Heart left ventricle (tissue), 13 donors: ENCODE measurements around the gene RANGAP1.

ENCODE experiments used
- POLR2A ChIP-seq, 2 donors: fragments of 450-650 bp; IDR thresholded peaks; one replicate each; pipeline ENCODE4 v1.6.1; 2017; ENCODE audit warnings: antibody characterized with exemption in 2 of 2, mild to moderate bottlenecking in 2 of 2, moderate library complexity in 2 of 2
- TF ChIP-seq, protein P1 (sequence below), 12 donors: fragments of 200-600 bp; sonication (generic) in 4 of 12; IDR thresholded peaks; one replicate each; pipeline versions ENCODE4 v1.5.0 to v1.8.0; 2018 to 2022; ENCODE audit warnings: antibody characterized with exemption in 12 of 12, mild to moderate bottlenecking in 5 of 12
- donor health status: ischemic (EF 13 %, LVEDD 7.1; RV severe dilation, severe dysfunction).
- donor health status: DM: no; HTN: yes; CAD: no.
- donor health status: DM: no; HTN: no; CAD: no.
- donor health status: ischemic (EF 25% LVEDD 6.9; RV normal size, moderate dysfunction).
- donor health status: ischemic (EF 25% LVEDD 5.7; RV mildly dilated, moderate dysfunction).
- donor health status: ischemic (EF 35%, LVEDD 5.7; RV mildly dilated, moderate dysfunction).
- donor health status: nonischemic (EF 11% LVEDD 7.7; RV severe dilation, severe dysfunction).
- donor health status: DM: yes; HTN: yes; CAD: no.
- donor health status: PGD.
- donor health status: ischemic (EF 29% LVEDD 5.4; RV normal size, mild dysfunction).
- donor health status: nonischemic (EF 23%, LVEDD 6.1; RV moderate dilation, normal function).

- TF ChIP-seq, protein P1, sequence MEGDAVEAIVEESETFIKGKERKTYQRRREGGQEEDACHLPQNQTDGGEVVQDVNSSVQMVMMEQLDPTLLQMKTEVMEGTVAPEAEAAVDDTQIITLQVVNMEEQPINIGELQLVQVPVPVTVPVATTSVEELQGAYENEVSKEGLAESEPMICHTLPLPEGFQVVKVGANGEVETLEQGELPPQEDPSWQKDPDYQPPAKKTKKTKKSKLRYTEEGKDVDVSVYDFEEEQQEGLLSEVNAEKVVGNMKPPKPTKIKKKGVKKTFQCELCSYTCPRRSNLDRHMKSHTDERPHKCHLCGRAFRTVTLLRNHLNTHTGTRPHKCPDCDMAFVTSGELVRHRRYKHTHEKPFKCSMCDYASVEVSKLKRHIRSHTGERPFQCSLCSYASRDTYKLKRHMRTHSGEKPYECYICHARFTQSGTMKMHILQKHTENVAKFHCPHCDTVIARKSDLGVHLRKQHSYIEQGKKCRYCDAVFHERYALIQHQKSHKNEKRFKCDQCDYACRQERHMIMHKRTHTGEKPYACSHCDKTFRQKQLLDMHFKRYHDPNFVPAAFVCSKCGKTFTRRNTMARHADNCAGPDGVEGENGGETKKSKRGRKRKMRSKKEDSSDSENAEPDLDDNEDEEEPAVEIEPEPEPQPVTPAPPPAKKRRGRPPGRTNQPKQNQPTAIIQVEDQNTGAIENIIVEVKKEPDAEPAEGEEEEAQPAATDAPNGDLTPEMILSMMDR (IDR thresholded peaks at IDR 0.05): no peak
- TF ChIP-seq POLR2A (IDR thresholded peaks at IDR 0.05): no peak
These were observed 28.8 kb upstream of the RANGAP1 start for GRCh38 chr22:41314821-41315220.
